Non-pigmented ciliary epithelial cell (primary cell): ENCODE results near the gene MT1F.
"Not testable (repeated sequence)": the region's sequence is repeated elsewhere in the genome, so short reads cannot be mapped to it uniquely, and the experiment has no call there.

Experiments
- DNase-seq: peaks from one replicate; pipeline ENCODE4 v3.0.0-alpha.2; 2010; ENCODE audit warnings: low read depth

MT1F gene

GRCh38 chr16:56657555-56658326 is at the start of gene MT1F:
TSS of gene MT1F (plus strand) at chr16:56657959. CDS start at chr16:56658059, 100 bp downstream.
- no peak for DNase-seq

- DNase-seq = no peak
Measured at GRCh38 chr16:56608043-56608875, 49.5 kb upstream of the MT1F start, which contains the start of gene MT2A. TSS of gene MT2A (plus strand) at chr16:56608584. CDS start at chr16:56608656, 72 bp downstream.

GRCh38 chr16:56608876-56609462 is 48.8 kb upstream of the MT1F start:
- no peak for DNase-seq

GRCh38 chr16:56609463-56609921 is 48.3 kb upstream of the MT1F start:
- DNase-seq = no peak

GRCh38 chr16:56610017-56610608 is 47.6 kb upstream of the MT1F start:
- DNase-seq = peak; percentile 96

GRCh38 chr16:56610609-56611111 is 47.1 kb upstream of the MT1F start:
- no peak for DNase-seq

GRCh38 chr16:56611281-56611833 is 46.4 kb upstream of the MT1F start:
- DNase-seq = no peak

- DNase-seq = no peak
Measured at GRCh38 chr16:56613706-56614105, 44.1 kb upstream of the MT1F start.

GRCh38 chr16:56614549-56614991 is 43.2 kb upstream of the MT1F start:
- no peak for DNase-seq

GRCh38 chr16:56615353-56615752 is 42.4 kb upstream of the MT1F start:
- no peak for DNase-seq

- DNase-seq = no peak
Measured at GRCh38 chr16:56616608-56617211, 41.0 kb upstream of the MT1F start.

- no peak for DNase-seq
Measured at GRCh38 chr16:56617212-56618085, 40.3 kb upstream of the MT1F start.

- DNase-seq = no peak
Measured at GRCh38 chr16:56618138-56618537, 39.6 kb upstream of the MT1F start.

GRCh38 chr16:56620339-56620897 is 37.3 kb upstream of the MT1F start:
- no peak for DNase-seq

- not testable (repeated sequence) for DNase-seq
Measured at GRCh38 chr16:56621665-56622445, 35.9 kb upstream of the MT1F start.

- not testable (repeated sequence) for DNase-seq
Measured at GRCh38 chr16:56623184-56623583, 34.6 kb upstream of the MT1F start.

GRCh38 chr16:56623637-56624036 is 34.1 kb upstream of the MT1F start:
- no peak for DNase-seq

GRCh38 chr16:56625140-56625942 is 32.4 kb upstream of the MT1F start, which contains the start of gene MT1E:
TSS of gene MT1E (plus strand) at chr16:56625781. CDS start at chr16:56625852, 71 bp downstream.
- DNase-seq = no peak
